ENCODE data around the gene ARHGAP18.
"Not testable (repeated sequence)": the region's sequence is repeated elsewhere in the genome, so short reads cannot be mapped to it uniquely, and the experiment has no call there.

Gene ARHGAP18

GRCh38 chr6:129574605-129575004 lies 135.4 kb downstream of the ARHGAP18 start:
- not testable (repeated sequence) for FAIRE-seq

GRCh38 chr6:129570929-129571328 lies 139.0 kb downstream of the ARHGAP18 start:
- not testable (repeated sequence) for FAIRE-seq

- no peak for FAIRE-seq
Observed at GRCh38 chr6:129568015-129568414, 142.0 kb downstream of the ARHGAP18 start.

- FAIRE-seq: no peak
Observed at GRCh38 chr6:129567374-129567773, 142.6 kb downstream of the ARHGAP18 start.

- FAIRE-seq: no peak
Observed at GRCh38 chr6:129565811-129566210, 144.2 kb downstream of the ARHGAP18 start.

GRCh38 chr6:129565366-129565765 lies 144.6 kb downstream of the ARHGAP18 start:
- no peak for FAIRE-seq

GRCh38 chr6:129558248-129558647 lies 151.7 kb downstream of the ARHGAP18 start:
- no peak for FAIRE-seq

GRCh38 chr6:129555206-129555832 lies 154.7 kb downstream of the ARHGAP18 start:
- no peak for FAIRE-seq

- no peak for FAIRE-seq
Observed at GRCh38 chr6:129552413-129552812, 157.6 kb downstream of the ARHGAP18 start.

GRCh38 chr6:129551486-129551885 lies 158.5 kb downstream of the ARHGAP18 start:
- no peak for FAIRE-seq

GRCh38 chr6:129546702-129547101 lies 163.3 kb downstream of the ARHGAP18 start:
- no peak for FAIRE-seq

- FAIRE-seq: no peak
Observed at GRCh38 chr6:129544892-129545612, 164.9 kb downstream of the ARHGAP18 start.

GRCh38 chr6:129543981-129544380 lies 166.0 kb downstream of the ARHGAP18 start:
- no peak for FAIRE-seq

GRCh38 chr6:129542705-129543104 lies 167.3 kb downstream of the ARHGAP18 start:
- FAIRE-seq: no peak

- FAIRE-seq: no peak
Observed at GRCh38 chr6:129539032-129539431, 170.9 kb downstream of the ARHGAP18 start.

GRCh38 chr6:129536271-129536670 lies 173.7 kb downstream of the ARHGAP18 start:
- FAIRE-seq: no peak

GRCh38 chr6:129534926-129535325 lies 175.1 kb downstream of the ARHGAP18 start:
- FAIRE-seq: no peak
